ENCODE results near the gene PTPRE.

The PTPRE gene

DNA sequence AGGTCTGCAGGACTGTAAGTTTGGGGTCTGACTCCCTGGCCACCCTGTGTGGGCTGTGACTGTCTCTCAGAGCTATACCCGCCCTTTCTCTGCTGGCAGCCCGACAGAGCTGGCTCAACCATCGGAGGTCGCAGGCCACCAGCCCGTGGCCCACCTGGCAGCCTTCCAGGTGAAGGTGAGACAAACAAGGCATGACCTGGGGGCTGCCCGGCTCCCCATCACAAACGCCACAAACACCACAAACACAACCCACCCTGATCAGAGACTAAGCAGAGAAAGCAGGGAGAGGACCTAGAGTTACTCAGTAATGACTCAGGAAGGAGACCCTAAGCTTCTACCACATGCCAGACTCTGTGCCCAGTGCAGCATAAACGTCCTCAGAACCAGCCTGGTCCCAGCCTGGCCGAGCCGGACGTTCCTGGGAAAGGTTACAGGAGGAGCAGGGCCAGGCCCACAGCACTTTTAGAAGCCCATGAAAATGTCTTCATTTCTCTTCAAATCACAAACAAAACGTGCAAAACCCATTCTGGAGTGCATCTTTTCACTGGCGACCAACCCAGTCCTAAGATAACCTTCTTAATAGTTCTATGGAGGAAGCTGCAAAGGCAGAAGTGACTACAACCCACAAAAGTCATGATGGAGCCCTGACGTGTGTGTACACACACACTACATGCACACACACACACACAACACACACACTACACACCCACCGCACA lies 152.5 kb downstream of the PTPRE start:
- DNase-seq (ENCODE audit: insufficient read length, low spot score) (no peak), FAIRE-seq (no peak)
- TF ChIP-seq POU2F2 (IDR thresholded peaks at IDR 0.05; ENCODE audit: low read depth, low read length) (no peak), TAF1 (IDR thresholded peaks at IDR 0.05; ENCODE audit: low read depth, low read length) (no peak), POLR2A (IDR thresholded peaks at IDR 0.05; ENCODE audit: low read depth, low read length) (no peak), SPI1 (IDR thresholded peaks at IDR 0.05; ENCODE audit: low read depth, low read length) (no peak), POLR2AphosphoS5 (IDR thresholded peaks at IDR 0.05; ENCODE audit: low read depth, low read length) (no peak), PAX5 (IDR thresholded peaks at IDR 0.05; ENCODE audit: insufficient read depth, low read length, severe bottlenecking) (no peak)

DNA sequence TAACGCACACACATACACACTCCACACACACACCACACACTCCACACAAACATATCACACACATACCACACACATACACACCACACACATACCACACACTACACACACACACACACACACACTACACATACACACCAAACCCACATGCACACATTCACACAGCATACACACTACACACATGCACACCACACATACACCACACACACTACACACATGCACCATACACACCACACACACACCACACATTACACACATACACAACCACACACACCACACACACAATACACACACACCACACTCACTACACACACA lies 153.0 kb downstream of the PTPRE start:
- FAIRE-seq (peak; percentile 92), DNase-seq (ENCODE audit: insufficient read length, low spot score) (no peak)
- TF ChIP-seq SPI1 (IDR thresholded peaks at IDR 0.05; ENCODE audit: low read depth, low read length) (no peak), POLR2A (IDR thresholded peaks at IDR 0.05; ENCODE audit: low read depth, low read length) (no peak)

DNA sequence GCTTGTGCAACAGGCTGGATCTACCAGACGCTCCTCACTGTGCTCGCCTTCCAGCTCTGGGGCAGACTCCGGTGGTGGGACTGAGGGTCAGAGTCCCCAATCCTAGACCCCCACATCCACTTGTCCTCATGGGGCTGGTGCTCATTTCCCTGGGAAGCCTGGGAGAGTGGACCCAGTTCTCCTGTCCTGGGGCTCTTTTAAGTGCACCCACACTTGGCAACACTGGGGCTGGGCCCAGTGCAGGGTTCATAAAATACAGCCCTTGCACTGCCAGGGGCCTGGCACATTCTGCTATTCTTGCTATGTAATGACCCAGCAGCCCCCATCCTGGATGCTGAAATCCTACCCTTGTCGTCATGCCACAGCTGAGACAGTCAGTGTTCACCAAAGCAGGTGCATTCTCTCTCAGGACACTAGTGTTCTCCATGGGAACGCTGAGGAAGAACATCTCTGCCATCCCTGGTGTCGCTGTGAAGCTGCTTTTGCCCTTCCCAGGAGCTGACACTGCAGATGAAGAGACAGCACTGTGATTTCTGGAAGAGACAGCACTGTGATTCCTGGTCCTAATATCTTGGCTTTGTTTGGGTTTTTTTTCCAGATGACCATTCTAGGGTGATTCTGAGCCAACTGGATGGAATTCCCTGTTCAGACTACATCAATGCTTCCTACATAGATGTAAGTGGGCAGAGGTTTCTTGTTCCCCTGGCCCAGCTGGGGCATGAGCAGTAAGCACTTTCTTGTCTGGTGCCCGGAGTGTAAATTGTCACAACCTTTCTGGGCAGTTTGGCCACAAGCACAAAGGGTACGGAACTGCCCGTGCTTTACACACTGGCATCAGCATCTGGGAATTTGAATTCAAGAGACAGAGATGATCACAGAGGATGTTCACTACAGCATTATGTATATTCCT lies 153.7 kb downstream of the PTPRE start:
- TF ChIP-seq TAF1 (IDR thresholded peaks at IDR 0.05; ENCODE audit: low read depth, low read length) (no peak), POLR2A (IDR thresholded peaks at IDR 0.05; ENCODE audit: low read depth, low read length) (no peak), POLR2AphosphoS5 (IDR thresholded peaks at IDR 0.05; ENCODE audit: low read depth, low read length) (no peak), SPI1 (IDR thresholded peaks at IDR 0.05; ENCODE audit: low read depth, low read length) (no peak), PAX5 (IDR thresholded peaks at IDR 0.05; ENCODE audit: insufficient read depth, low read length, severe bottlenecking) (no peak), POU2F2 (IDR thresholded peaks at IDR 0.05; ENCODE audit: low read depth, low read length) (no peak)
- DNase-seq (ENCODE audit: insufficient read length, low spot score) (no peak), FAIRE-seq (no peak)

DNA sequence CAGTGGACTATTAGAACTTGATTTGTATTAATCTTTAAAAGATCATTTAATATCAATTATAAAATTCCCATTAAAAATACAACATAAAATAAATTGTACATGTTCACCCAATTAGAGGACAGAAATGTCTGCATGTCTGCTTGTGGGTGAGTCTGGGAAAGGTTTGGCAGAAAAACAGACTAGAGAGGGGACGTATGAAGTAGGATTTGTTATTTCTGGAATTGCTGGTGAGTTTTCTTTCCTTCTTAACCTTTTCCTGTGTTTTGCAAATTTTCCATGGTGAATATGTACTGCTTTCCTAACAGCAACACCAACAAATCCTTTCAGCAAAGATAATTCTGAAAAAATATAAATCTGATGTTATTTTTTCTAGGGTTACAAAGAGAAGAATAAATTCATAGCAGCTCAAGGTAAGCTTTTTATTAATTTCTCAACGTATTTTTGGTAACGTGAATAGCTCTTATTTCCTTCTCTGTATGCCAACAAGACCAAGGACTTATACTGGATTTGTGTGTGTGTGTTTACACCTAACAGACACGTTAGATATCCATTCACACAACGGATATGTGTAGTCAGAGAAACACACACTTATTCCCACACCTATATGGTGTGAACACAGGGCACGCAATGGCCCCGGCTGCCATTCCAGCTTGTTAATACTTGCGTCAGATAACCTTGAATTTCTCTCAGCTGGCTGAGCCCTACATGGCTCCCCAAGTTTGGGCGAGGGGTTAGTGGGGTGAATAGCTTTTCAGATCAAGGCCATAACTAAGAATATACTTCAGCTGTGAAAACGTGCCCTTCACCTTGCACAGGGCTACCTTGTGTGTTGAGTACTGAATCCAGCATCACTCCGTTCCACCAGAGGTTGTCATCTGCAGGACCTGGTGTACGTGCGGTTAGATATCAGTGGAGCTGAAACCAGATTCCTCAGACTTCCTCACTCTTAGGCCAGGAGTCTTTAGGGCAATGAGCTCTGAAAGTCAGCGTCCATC lies 154.7 kb downstream of the PTPRE start:
- TF ChIP-seq SPI1 (IDR thresholded peaks at IDR 0.05; ENCODE audit: low read depth, low read length) (no peak), PAX5 (IDR thresholded peaks at IDR 0.05; ENCODE audit: insufficient read depth, low read length, severe bottlenecking) (no peak)
- FAIRE-seq (peak; percentile 26), DNase-seq (ENCODE audit: insufficient read length, low spot score) (no peak)

DNA sequence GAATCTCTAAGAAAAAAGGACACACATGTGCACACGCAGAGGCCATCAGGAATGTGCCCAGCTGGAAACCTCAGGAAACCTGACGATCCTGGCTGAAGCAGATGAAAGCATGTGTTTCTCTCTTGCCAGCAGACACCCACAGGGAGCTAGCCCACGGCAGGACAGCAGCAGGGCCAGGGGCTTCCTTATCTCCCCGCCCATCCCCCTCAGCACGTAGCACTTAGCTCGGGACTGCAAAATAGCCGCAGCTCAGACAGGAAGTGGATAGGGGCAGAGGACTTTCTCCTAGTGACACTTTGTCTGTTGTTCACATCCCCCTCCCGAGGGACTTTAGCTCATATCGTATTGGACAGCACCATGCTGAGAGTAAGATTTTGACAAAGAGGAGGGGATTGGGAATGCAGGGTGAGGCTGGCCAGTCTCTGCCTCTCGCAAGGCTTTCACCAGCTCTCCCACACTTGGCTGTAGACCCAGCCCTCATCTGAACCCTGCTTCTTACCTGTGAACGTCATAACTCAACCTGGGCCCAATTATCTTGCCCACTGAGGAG lies 155.5 kb downstream of the PTPRE start:
- DNase-seq (ENCODE audit: insufficient read length, low spot score) (no peak), FAIRE-seq (peak; percentile 66)
- TF ChIP-seq SPI1 (IDR thresholded peaks at IDR 0.05; ENCODE audit: low read depth, low read length) (peak; percentile 44), PAX5 (IDR thresholded peaks at IDR 0.05; ENCODE audit: insufficient read depth, low read length, severe bottlenecking) (no peak)

DNA sequence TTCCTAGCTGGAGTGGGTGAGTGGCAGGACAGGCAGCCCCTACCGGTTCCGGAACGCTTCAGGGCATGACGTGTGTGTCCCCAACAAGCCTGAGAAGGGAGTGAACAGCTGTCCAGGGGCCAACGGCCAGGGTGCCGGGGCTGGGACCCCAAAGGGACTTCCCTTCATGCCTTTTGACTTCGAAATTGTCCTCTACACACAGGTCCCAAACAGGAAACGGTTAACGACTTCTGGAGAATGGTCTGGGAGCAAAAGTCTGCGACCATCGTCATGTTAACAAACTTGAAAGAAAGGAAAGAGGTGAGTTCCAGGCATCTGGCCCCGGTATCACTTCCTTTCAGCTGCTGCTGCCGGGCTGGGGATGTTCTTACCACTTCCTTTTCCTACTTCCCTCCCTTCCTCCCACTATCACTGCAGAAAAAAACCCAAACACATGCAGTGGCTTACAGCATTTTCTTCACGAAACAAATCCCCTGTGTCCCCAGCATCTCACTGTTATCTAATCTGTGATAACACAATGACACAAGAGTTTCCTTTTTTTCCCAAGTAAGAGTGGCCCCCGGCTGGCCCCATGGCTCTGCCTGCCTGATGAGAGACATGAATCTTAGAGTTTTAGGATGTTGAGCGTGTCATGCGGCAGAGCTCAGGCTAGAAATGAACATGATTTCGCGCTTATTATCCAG lies 156.1 kb downstream of the PTPRE start:
- no peak for TF ChIP-seq POU2F2 (IDR thresholded peaks at IDR 0.05; ENCODE audit: low read depth, low read length)
- no peak for TF ChIP-seq POLR2A (IDR thresholded peaks at IDR 0.05; ENCODE audit: low read depth, low read length)
- peak; percentile 96 for TF ChIP-seq SPI1 (IDR thresholded peaks at IDR 0.05; ENCODE audit: low read depth, low read length)
- TF ChIP-seq PAX5 (IDR thresholded peaks at IDR 0.05; ENCODE audit: insufficient read depth, low read length, severe bottlenecking), result no peak
- no peak for DNase-seq (ENCODE audit: insufficient read length, low spot score)
- peak; percentile 91 for FAIRE-seq

DNA sequence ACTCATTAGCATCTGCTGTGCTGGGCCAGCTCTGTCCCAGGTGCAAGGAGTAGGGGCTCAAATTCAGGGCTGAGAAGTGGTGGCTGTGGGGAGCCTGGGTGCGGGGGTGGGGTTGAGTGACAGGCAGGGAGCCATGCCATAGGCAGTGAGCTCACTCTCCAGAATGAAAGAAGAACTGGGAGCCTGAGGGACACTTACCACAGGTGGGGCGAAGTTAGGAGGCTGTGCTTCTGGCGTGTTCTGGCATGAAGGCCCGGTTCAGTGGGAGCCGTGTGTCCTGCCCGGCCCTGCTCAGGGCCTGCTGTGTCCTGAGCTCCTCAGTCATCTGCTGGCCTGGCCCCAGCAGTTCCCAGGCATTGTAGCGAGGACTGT lies 156.8 kb downstream of the PTPRE start:
- FAIRE-seq (peak; percentile 41), DNase-seq (ENCODE audit: insufficient read length, low spot score) (no peak)
- TF ChIP-seq SPI1 (IDR thresholded peaks at IDR 0.05; ENCODE audit: low read depth, low read length) (peak; percentile 78), TAF1 (IDR thresholded peaks at IDR 0.05; ENCODE audit: low read depth, low read length) (no peak)

DNA sequence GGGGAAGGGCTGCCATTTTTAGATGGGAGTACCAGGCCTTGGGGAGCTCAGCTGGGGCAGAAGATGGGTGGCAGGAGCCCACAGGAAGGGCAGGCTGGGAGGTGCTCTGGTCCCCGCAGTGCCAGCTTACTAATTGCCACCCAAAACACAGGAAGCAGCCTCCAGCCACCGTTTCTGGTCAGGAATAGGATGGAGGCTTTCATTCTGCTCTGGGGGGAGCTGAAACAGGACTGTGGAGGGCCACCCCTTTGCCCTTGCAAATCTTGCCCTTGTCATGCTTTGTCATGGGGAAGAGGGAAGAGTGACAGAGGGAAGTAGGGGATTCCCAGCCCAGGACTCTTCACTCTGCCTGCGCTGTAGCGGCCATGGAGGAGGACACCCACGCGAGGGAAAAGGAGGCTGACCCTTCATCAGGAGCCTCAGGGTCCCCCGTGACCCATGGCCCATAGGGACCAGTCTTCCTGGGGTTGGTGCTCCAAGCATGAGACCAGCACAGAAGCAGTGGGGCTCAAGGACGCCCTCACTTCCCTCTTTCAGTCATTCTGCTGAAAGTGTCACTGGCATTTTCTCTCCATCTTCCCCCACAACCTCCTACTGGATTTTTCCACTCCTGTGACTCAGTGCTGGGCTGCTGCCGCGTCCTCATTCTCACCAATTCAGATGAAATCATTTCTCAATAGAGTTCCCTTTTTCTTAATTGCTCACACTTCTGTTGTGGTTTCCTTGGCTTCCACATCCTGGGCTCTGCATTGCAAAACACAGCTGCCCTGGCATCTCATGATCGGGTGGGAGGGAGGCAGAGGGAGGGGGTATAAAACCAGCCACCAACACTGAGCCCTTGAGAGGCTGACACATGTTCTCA lies 157.4 kb downstream of the PTPRE start:
- DNase-seq (ENCODE audit: insufficient read length, low spot score), result no peak

More for the DNA sequence above, 157.4 kb downstream of the PTPRE start:
- no peak for TF ChIP-seq PAX5 (IDR thresholded peaks at IDR 0.05; ENCODE audit: insufficient read depth, low read length, severe bottlenecking)
- TF ChIP-seq POLR2AphosphoS5 (IDR thresholded peaks at IDR 0.05; ENCODE audit: low read depth, low read length), result no peak
- no peak for TF ChIP-seq TAF1 (IDR thresholded peaks at IDR 0.05; ENCODE audit: low read depth, low read length)
- peak; percentile 88 for TF ChIP-seq SPI1 (IDR thresholded peaks at IDR 0.05; ENCODE audit: low read depth, low read length)
- FAIRE-seq, result peak; percentile 82
